ENCODE data around the gene CCDC91.

GRCh38 chr12:28367326-28367725 is 177.1 kb downstream of the CCDC91 start:
- TF ChIP-seq, protein P1, sequence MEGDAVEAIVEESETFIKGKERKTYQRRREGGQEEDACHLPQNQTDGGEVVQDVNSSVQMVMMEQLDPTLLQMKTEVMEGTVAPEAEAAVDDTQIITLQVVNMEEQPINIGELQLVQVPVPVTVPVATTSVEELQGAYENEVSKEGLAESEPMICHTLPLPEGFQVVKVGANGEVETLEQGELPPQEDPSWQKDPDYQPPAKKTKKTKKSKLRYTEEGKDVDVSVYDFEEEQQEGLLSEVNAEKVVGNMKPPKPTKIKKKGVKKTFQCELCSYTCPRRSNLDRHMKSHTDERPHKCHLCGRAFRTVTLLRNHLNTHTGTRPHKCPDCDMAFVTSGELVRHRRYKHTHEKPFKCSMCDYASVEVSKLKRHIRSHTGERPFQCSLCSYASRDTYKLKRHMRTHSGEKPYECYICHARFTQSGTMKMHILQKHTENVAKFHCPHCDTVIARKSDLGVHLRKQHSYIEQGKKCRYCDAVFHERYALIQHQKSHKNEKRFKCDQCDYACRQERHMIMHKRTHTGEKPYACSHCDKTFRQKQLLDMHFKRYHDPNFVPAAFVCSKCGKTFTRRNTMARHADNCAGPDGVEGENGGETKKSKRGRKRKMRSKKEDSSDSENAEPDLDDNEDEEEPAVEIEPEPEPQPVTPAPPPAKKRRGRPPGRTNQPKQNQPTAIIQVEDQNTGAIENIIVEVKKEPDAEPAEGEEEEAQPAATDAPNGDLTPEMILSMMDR (IDR thresholded peaks at IDR 0.05) = no peak
- no peak for TF ChIP-seq FOXP1 (CRISPR knock-in tag; IDR thresholded peaks at IDR 0.05; ENCODE audit: borderline replicate concordance)
- no peak for TF ChIP-seq PREB (CRISPR knock-in tag; IDR thresholded peaks at IDR 0.05; ENCODE audit: borderline replicate concordance)
- no peak for TF ChIP-seq ZBTB21 (CRISPR knock-in tag; IDR thresholded peaks at IDR 0.05; ENCODE audit: borderline replicate concordance)
